VCaP (cell line): ENCODE measurements around the gene ADTRP.

Experiments
- H3K27ac ChIP-seq: fragments of 450-650 bp; 2 replicates; pipeline ENCODE4 v1.5.1; 2017
- TF ChIP-seq, protein P1 (sequence below): fragments of 450-650 bp; conservative IDR thresholded peaks from 2 replicates; pipeline ENCODE4 v1.5.1; 2017; ENCODE audit warnings: mild to moderate bottlenecking, moderate library complexity

ADTRP gene

DNA sequence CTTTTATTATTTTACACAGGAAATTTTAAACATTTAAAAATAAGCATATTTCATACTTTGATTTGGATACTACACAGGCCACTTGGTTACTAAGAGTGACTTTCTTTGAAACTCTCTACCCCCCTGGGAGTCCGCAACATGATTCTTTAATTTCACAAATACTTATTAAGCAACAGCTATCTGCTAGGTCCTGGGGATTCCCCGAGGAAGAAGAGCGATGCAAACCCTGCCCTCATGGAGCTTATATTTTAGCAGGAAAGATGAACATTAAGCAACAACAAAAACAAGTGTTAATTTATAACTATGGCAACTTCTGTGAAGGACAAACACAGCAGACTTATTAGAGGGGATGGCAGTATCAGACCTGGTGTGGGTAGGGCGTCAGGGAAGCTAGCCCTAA lies 3.9 kb upstream of the ADTRP start:
- H3K27ac ChIP-seq: no peak overlapping the region
- TF ChIP-seq, protein P1, sequence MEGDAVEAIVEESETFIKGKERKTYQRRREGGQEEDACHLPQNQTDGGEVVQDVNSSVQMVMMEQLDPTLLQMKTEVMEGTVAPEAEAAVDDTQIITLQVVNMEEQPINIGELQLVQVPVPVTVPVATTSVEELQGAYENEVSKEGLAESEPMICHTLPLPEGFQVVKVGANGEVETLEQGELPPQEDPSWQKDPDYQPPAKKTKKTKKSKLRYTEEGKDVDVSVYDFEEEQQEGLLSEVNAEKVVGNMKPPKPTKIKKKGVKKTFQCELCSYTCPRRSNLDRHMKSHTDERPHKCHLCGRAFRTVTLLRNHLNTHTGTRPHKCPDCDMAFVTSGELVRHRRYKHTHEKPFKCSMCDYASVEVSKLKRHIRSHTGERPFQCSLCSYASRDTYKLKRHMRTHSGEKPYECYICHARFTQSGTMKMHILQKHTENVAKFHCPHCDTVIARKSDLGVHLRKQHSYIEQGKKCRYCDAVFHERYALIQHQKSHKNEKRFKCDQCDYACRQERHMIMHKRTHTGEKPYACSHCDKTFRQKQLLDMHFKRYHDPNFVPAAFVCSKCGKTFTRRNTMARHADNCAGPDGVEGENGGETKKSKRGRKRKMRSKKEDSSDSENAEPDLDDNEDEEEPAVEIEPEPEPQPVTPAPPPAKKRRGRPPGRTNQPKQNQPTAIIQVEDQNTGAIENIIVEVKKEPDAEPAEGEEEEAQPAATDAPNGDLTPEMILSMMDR: no peak

DNA sequence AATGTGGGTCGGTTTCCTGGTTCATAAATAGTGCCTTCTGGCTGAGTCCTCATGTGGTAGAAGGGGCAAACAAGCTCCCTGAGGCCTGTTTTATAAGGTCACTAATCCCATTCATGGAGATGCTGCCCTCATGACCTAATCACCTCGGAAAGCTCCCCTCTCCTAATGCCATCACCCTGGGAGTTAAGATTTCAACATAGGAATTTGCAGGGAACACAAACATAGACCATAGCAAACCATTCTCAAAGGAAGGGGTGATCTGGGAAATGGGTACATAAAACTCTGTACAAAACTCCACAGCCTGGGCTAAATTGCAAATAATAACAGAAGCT lies 1.5 kb upstream of the ADTRP start:
- TF ChIP-seq, protein P1: no peak
- no peak overlapping the region for H3K27ac ChIP-seq

DNA sequence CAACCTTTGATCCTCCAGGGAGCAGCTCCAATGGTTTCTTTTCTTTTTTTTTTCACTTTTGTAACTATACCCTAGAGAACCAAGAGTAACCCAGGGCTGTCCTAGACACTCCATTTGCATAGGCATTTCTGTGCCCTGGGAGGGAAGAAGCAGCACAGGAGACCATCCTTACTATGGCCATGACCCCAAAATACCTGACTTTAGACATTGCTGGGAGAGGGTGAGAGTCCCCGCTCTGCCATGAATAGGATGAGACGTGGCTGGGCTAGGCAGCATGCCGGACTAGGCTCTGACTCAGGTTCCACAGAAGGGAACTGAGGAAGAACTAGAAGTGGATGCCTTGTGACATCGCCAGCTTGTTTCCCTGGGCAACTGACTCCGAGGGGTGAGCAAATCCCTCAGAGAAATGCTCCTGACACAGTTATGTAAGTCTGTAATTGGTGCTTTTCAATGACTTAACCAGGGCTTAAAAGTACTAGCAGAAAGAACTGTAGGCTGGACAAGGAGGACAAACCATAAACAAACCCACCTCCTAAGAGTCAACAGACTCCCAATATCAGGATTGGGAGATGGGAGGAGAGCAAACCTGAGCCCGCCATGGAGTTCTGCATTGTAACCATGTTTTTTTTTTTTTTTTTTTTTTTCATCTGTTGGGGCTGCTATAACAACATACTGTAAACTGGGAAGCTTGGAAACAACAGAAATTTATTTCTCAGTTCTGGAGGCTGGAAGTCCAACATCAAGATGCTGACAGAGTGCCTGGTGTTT lies 910 bp upstream of the ADTRP start:
- TF ChIP-seq, protein P1: no peak
- H3K27ac ChIP-seq: no peak overlapping the region

DNA sequence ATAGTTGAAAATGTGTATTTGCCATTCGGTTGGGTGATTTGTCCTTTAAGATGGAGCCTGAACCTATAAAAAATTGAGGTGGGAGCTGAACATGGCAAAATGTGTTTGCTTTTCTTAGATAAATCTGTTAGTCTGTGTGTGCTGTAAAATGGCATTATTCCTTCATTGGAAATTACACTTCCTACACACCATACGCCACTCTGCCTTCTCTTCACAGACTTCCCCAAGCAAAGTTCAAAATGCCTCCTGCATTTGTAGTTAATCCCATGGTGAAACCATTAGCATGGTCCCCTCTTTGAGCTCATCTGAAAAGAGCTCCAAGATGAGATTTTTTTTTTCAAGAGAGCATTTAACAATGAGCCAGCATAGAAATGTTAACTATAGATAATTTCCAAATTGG lies 567 bp downstream of the ADTRP start:
- no peak overlapping the region for H3K27ac ChIP-seq
- TF ChIP-seq, protein P1: no peak

DNA sequence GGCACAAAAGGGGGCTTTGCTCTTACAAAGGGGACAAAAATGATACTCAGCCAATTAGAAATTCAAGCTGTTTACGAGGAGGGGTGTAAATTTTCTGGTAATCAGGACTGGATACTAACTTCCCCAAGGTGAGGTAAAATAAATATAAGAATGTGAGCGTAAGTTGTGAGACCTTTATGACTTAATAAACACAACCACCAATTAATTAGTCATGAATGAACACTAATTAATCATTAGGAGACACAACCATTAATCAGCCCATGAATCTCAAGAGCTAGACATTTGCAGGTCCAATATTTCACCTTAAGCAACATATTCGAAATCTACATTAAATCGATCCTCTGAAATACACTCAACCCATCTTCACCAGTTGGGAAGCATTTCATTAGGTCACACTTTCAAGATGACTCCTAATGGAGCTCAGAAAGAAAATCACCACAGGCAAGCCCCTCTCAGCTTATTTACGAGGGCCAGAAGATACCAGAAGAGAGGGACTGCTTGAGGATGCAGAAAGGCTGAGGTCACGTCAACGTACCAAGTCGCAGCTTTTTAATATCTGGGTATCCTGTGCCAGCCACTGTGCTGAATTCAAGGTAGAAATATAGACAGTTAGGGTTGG lies 2.7 kb downstream of the ADTRP start:
- TF ChIP-seq, protein P1: no peak
- H3K27ac ChIP-seq: no peak overlapping the region

DNA sequence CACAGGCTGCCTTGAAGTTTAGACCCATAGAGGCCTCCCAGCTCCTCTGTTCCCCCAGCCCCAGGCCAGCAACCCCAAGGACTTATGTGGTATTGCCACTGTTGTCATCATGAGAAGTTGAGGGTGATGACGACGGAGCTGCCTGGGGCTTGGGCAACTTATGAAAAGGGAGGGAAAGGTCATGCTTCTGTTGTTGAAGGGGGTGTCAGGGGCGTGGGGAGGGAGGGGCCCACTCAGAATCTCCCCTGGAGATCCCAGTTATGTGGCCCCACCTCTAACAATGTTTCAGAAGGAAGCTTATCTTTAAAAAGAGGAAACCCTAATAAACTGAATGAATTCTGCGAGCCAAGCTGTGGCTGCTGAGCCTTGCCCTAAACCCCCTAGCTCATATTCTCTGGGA lies 4.2 kb downstream of the ADTRP start:
- TF ChIP-seq, protein P1: no peak
- H3K27ac ChIP-seq: no peak overlapping the region

DNA sequence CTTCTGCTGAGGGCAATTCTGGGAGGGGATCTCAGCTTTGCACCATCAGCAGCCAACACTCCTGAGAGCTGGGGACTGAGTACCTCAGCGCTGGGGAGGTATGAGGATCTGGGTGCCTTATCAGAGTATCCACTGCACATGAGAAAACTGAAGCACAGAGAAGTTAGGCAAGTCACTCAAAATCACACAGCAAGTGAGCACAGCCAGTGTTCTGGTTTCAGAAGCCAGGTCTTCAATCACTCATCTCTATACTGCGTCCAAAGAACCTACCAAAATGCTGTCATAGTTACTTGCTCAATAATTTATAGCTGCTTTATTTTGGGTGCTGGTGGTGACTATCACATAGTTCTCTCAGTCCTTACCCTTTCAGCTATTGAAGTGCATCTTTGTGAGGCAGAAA lies 5.0 kb downstream of the ADTRP start:
- H3K27ac ChIP-seq: no peak overlapping the region
- TF ChIP-seq, protein P1: no peak
